ENCODE data around the gene ITGAL.
A peak's percentile ranks its signal among the peaks of the same experiment; 100 is the strongest.
"Not testable (repeated sequence)": the region's sequence is repeated elsewhere in the genome, so short reads cannot be mapped to it uniquely, and the experiment has no call there.

Gene ITGAL

GRCh38 chr16:30535777-30536190 lies 63.2 kb downstream of the ITGAL start:
- peak; percentile 74 for ATAC-seq (ENCODE audit: insufficient read depth, low read depth)
- Histone ChIP-seq H3K9me3 (ENCODE audit: insufficient read depth, low read length, severe bottlenecking) (no peaks in the 10 kb centered on the region), H3K36me3 (ENCODE audit: insufficient read depth, low read length) (peaks cover 48% of the 10 kb centered on the region), H3K79me2 (ENCODE audit: insufficient read depth, low read length) (peaks cover 54% of the 10 kb centered on the region), H3K27me3 (ENCODE audit: insufficient read depth, low read length, poor library complexity) (no peaks in the 10 kb centered on the region), H2AFZ (ENCODE audit: low read depth, low read length) (peak overlapping the region; percentile 85), H3K27ac (ENCODE audit: low read length) (peak overlapping the region; percentile 96), H3K4me2 (ENCODE audit: insufficient read depth, low read length) (peak overlapping the region; percentile 66), H3K9ac (ENCODE audit: low read depth, low read length) (peak overlapping the region; percentile 70), H3K4me1 (ENCODE audit: insufficient read depth, low read length) (peaks cover 36% of the 10 kb centered on the region), H3K4me3 (ENCODE audit: low read depth in 1 of 2, low read length in 2 of 2) (peak overlapping the region; percentile 49 to 71), H4K20me1 (ENCODE audit: insufficient read depth, low read length) (no peaks in the 10 kb centered on the region)
- TF ChIP-seq EZH2 (IDR thresholded peaks at IDR 0.05; ENCODE audit: borderline replicate concordance, low read depth, low read length, severe bottlenecking): no peak
- TF ChIP-seq, protein P1, sequence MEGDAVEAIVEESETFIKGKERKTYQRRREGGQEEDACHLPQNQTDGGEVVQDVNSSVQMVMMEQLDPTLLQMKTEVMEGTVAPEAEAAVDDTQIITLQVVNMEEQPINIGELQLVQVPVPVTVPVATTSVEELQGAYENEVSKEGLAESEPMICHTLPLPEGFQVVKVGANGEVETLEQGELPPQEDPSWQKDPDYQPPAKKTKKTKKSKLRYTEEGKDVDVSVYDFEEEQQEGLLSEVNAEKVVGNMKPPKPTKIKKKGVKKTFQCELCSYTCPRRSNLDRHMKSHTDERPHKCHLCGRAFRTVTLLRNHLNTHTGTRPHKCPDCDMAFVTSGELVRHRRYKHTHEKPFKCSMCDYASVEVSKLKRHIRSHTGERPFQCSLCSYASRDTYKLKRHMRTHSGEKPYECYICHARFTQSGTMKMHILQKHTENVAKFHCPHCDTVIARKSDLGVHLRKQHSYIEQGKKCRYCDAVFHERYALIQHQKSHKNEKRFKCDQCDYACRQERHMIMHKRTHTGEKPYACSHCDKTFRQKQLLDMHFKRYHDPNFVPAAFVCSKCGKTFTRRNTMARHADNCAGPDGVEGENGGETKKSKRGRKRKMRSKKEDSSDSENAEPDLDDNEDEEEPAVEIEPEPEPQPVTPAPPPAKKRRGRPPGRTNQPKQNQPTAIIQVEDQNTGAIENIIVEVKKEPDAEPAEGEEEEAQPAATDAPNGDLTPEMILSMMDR (IDR thresholded peaks at IDR 0.05; ENCODE audit: borderline replicate concordance, extremely low read depth, low read length, poor library complexity, severe bottlenecking): peak; percentile 76
- peak; percentile 78 for DNase-seq

DNA sequence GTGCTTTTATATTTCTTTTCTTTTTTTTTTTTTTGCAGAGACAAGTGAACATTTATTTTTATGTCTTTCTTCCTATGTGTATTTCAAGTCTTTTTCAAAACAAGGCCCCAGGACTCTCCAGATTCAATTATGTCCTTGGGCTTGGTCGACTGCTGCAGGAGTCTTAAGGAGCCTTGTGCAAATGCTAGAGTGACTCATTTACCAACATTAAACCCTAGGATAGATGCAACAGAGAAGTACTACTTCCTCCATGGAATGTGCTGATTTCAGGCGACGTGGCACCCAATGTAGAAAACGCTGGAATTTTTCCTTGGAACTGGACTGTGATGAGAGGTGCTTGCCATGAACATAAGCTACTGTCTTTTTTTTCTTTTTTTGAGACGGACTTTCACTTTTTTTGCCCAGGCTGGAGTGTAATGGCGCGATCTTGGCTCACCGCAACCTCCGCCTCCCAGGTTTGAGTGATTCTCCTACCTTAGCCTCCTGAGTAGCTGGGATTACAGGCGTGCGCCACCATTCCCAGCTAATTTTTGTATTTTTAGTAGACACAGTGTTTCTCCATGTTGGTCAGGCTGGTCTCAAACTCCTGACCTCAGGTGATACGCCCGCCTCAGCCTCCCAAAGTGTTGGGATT lies 64.0 kb downstream of the ITGAL start:
- H3K9me3 ChIP-seq (ENCODE audit: insufficient read depth, low read length, severe bottlenecking); H3K27me3 ChIP-seq (ENCODE audit: insufficient read depth, low read length, poor library complexity); H4K20me1 ChIP-seq (ENCODE audit: insufficient read depth, low read length); DNase-seq; ATAC-seq (ENCODE audit: insufficient read depth, low read depth): not testable (repeated sequence)
- peak overlapping the region; percentile 70 for H3K9ac ChIP-seq (ENCODE audit: low read depth, low read length)
- H3K79me2 ChIP-seq (ENCODE audit: insufficient read depth, low read length): peaks cover 54% of the 10 kb centered on the region
- H2AFZ ChIP-seq (ENCODE audit: low read depth, low read length): peak overlapping the region; percentile 85; the same call in 1 of the 2 replicates
- H3K4me3 ChIP-seq (ENCODE audit: low read depth in 1 of 2, low read length in 2 of 2): peak overlapping the region in 1 of 2 experiments; percentile 71; a peak in 2 of 4 replicates
- H3K4me2 ChIP-seq (ENCODE audit: insufficient read depth, low read length): peak overlapping the region; percentile 66
- peaks cover 41% of the 10 kb centered on the region for H3K36me3 ChIP-seq (ENCODE audit: insufficient read depth, low read length)
- H3K4me1 ChIP-seq (ENCODE audit: insufficient read depth, low read length): peaks cover 36% of the 10 kb centered on the region
- peak overlapping the region; percentile 96; the same call in 1 of the 2 replicates for H3K27ac ChIP-seq (ENCODE audit: low read length)

DNA sequence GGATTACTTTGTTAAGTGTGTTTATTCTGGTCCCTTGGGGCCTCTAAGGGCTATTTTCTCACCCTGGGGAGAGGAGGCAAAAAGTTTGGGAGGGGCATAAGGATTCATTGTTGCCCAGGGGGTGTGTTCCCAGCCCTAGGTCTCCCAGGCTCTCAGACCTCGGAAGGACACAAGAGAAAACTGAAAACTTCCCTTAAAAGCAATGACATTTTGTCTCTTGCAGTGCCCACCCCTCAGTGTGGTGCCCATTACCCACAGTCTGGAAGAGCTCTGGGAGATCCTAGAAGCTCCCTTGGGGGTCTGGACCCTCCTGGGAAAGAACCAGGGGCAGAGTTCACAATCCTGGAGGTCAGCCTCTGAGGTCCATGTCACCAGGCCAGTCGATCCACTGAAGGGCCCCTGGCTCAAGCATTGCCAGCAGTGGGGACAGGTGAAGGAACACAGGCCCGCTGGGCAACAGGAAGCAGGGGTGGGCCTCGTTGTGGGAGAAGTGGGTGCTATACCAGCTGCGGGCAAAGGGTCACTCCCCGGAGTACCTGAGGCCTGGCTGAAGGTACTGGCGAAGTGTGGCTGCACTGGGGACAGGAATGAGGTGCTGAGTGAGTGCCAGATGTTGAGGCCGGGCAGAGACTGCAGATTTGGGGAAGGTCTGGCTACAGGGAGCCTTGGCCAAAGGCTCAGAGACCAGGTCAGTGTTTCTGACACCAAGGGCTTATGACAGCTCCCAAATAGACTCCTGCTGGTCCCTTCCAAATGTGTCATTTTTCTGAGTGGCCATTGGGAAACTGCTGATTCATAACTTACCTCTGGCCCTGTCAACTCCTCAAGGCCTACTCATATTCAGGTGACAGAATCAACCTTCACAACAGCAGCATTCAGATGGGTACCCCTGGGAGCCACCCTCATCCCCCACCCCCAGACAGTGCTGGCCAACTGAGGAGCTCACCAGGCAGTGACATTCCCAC lies 66.7 kb downstream of the ITGAL start:
- H3K27ac ChIP-seq (ENCODE audit: low read length): no peak overlapping the region
- H3K36me3 ChIP-seq (ENCODE audit: insufficient read depth, low read length): peaks cover 18% of the 10 kb centered on the region; the same call in 1 of the 2 replicates
- no peaks in the 10 kb centered on the region for H4K20me1 ChIP-seq (ENCODE audit: insufficient read depth, low read length)
- peaks cover 18% of the 10 kb centered on the region for H3K4me1 ChIP-seq (ENCODE audit: insufficient read depth, low read length)
- no peak overlapping the region for H3K4me2 ChIP-seq (ENCODE audit: insufficient read depth, low read length)
- DNase-seq (no peak), ATAC-seq (ENCODE audit: insufficient read depth, low read depth) (no peak)
- peaks cover 32% of the 10 kb centered on the region for H3K79me2 ChIP-seq (ENCODE audit: insufficient read depth, low read length)
- H3K9ac ChIP-seq (ENCODE audit: low read depth, low read length): no peak overlapping the region
- TF ChIP-seq, protein P1 (IDR thresholded peaks at IDR 0.05; ENCODE audit: borderline replicate concordance, extremely low read depth, low read length, poor library complexity, severe bottlenecking): no peak
- no peak for TF ChIP-seq EZH2 (IDR thresholded peaks at IDR 0.05; ENCODE audit: borderline replicate concordance, low read depth, low read length, severe bottlenecking)
- no peaks in the 10 kb centered on the region for H3K27me3 ChIP-seq (ENCODE audit: insufficient read depth, low read length, poor library complexity)
- no peak overlapping the region for H2AFZ ChIP-seq (ENCODE audit: low read depth, low read length)
- H3K9me3 ChIP-seq (ENCODE audit: insufficient read depth, low read length, severe bottlenecking): no peaks in the 10 kb centered on the region
- no peak overlapping the region for H3K4me3 ChIP-seq (ENCODE audit: low read depth in 1 of 2, low read length in 2 of 2)

- H3K27me3 ChIP-seq (ENCODE audit: insufficient read depth, low read length, poor library complexity); DNase-seq; H2AFZ ChIP-seq (ENCODE audit: low read depth, low read length); H3K4me2 ChIP-seq (ENCODE audit: insufficient read depth, low read length); H3K4me3 ChIP-seq (ENCODE audit: low read depth in 1 of 2, low read length in 2 of 2); H3K9ac ChIP-seq (ENCODE audit: low read depth, low read length); H3K27ac ChIP-seq (ENCODE audit: low read length); ATAC-seq (ENCODE audit: insufficient read depth, low read depth); H3K9me3 ChIP-seq (ENCODE audit: insufficient read depth, low read length, severe bottlenecking); H4K20me1 ChIP-seq (ENCODE audit: insufficient read depth, low read length): not testable (repeated sequence)
- Histone ChIP-seq H3K36me3 (ENCODE audit: insufficient read depth, low read length) (peaks cover 15% of the 10 kb centered on the region; the same call in 1 of the 2 replicates), H3K4me1 (ENCODE audit: insufficient read depth, low read length) (peaks cover 18% of the 10 kb centered on the region), H3K79me2 (ENCODE audit: insufficient read depth, low read length) (peaks cover 28% of the 10 kb centered on the region)
These were observed 67.5 kb downstream of the ITGAL start for GRCh38 chr16:30539986-30540526.

DNA sequence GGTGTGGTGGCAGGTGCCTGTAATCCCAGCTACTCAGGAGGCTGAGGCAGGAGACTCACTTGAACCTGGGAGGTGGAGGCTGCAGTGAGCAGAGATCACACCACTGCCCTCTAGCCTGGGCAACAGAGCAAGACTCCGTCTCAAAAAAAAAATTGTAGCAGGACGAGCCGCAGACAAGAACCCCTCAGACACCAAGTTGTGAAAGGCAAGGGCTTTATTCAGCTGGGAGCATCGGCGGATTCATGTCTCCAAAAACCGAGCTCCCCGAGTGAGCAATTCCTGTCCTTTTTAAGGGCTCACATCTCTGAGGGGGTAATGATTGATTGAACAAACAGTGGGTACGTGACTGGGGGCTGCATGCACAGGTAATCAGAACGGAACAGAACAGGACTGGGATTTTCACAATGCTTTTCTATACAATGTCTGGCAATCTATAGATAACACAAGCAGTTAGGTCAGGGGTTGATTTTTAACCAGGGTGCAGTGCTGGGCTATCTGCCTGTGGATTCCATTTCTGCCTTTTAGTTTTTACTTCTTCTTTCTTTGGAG lies 68.4 kb downstream of the ITGAL start:
- H3K27me3 ChIP-seq (ENCODE audit: insufficient read depth, low read length, poor library complexity); H3K4me2 ChIP-seq (ENCODE audit: insufficient read depth, low read length); DNase-seq; H2AFZ ChIP-seq (ENCODE audit: low read depth, low read length); H4K20me1 ChIP-seq (ENCODE audit: insufficient read depth, low read length); H3K27ac ChIP-seq (ENCODE audit: low read length); ATAC-seq (ENCODE audit: insufficient read depth, low read depth); H3K4me3 ChIP-seq (ENCODE audit: low read depth in 1 of 2, low read length in 2 of 2); H3K9ac ChIP-seq (ENCODE audit: low read depth, low read length); H3K9me3 ChIP-seq (ENCODE audit: insufficient read depth, low read length, severe bottlenecking): not testable (repeated sequence)
- peaks cover 15% of the 10 kb centered on the region; the same call in 1 of the 2 replicates for H3K36me3 ChIP-seq (ENCODE audit: insufficient read depth, low read length)
- peaks cover 13% of the 10 kb centered on the region for H3K4me1 ChIP-seq (ENCODE audit: insufficient read depth, low read length)
- H3K79me2 ChIP-seq (ENCODE audit: insufficient read depth, low read length): peaks cover 18% of the 10 kb centered on the region
